T follicular helper cell (primary cell): ENCODE data around the gene MIPOL1.

ENCODE experiments used
- DNase-seq: peaks from one replicate; pipeline ENCODE4 v3.0.0-alpha.2; 2020; ENCODE audit warnings: low read depth

MIPOL1 gene

GRCh38 chr14:37587131-37587803, 389.5 kb downstream of the MIPOL1 start:
- DNase-seq: no peak

- no peak for DNase-seq
These were observed 390.3 kb downstream of the MIPOL1 start for GRCh38 chr14:37587881-37588666.

GRCh38 chr14:37588667-37588955, 390.9 kb downstream of the MIPOL1 start:
- DNase-seq: no peak

GRCh38 chr14:37588956-37589714, 391.4 kb downstream of the MIPOL1 start:
- DNase-seq: no peak

- no peak for DNase-seq
These were observed 392.1 kb downstream of the MIPOL1 start for GRCh38 chr14:37589715-37590427.

GRCh38 chr14:37590428-37591139, 392.8 kb downstream of the MIPOL1 start:
- no peak for DNase-seq

GRCh38 chr14:37591311-37591940, 393.7 kb downstream of the MIPOL1 start:
- no peak for DNase-seq

GRCh38 chr14:37591941-37592481, 394.3 kb downstream of the MIPOL1 start:
- DNase-seq: no peak

GRCh38 chr14:37592482-37593408, 395.0 kb downstream of the MIPOL1 start:
- DNase-seq: no peak

- no peak for DNase-seq
These were observed 395.9 kb downstream of the MIPOL1 start for GRCh38 chr14:37593511-37594237.

GRCh38 chr14:37594238-37594970, 396.7 kb downstream of the MIPOL1 start:
- no peak for DNase-seq

GRCh38 chr14:37594971-37595808, 397.5 kb downstream of the MIPOL1 start, which contains the start of the genes FOXA1 and TTC6:
FOXA1 (minus strand) TSS chr14:37595249; CDS start chr14:37594972, 277 bp downstream.
TTC6 (plus strand) TSS chr14:37595629; CDS start chr14:37622065, 26,436 bp downstream.
- no peak for DNase-seq

GRCh38 chr14:37595809-37596621, 398.3 kb downstream of the MIPOL1 start:
- peak; percentile 37 for DNase-seq

GRCh38 chr14:37596790-37597472, 399.2 kb downstream of the MIPOL1 start:
- no peak for DNase-seq

GRCh38 chr14:37597538-37597913, 399.8 kb downstream of the MIPOL1 start:
- DNase-seq: no peak
